Measurements from ENCODE around the gene CPB2.

GRCh38 chr13:46134961-46135522 lies 30.2 kb upstream of the CPB2 start:
- TF ChIP-seq CTCF (IDR thresholded peaks at IDR 0.05 in 4 of 5, conservative IDR thresholded peaks at IDR 0.05 in 1 of 5): no peak
- no peak for TF ChIP-seq POLR2A (IDR thresholded peaks at IDR 0.05)
